Measurements from ENCODE around the gene RNF130. TPM values are rescaled to one million over a fixed set of nuclear protein-coding genes. Genes with fewer than 3 reads are reported as not detected.
"Not testable (repeated sequence)": the region's sequence is repeated elsewhere in the genome, so short reads cannot be mapped to it uniquely, and the experiment has no call there.

The RNF130 gene
- total RNA-seq, 4 donors from 2014 or later: 84.7 to 105 (median 98.5) TPM

- H3K4me3 ChIP-seq: no peak overlapping the region
- peaks cover 0 to 73% of the 10 kb centered on the region in 2 donors for H3K36me3 ChIP-seq
- ATAC-seq: no peak
Observed at GRCh38 chr5:179959641-179960040, 111.9 kb downstream of the RNF130 start.

GRCh38 chr5:179959118-179959517, 112.4 kb downstream of the RNF130 start:
- ATAC-seq, H3K27me3 ChIP-seq, H3K4me3 ChIP-seq, H3K9me3 ChIP-seq, H3K27ac ChIP-seq: not testable (repeated sequence)
- H3K4me1 ChIP-seq: peaks cover 0 to 14% (median 0%) of the 10 kb centered on the region in 3 donors
- peaks cover 0 to 73% of the 10 kb centered on the region in 2 donors for H3K36me3 ChIP-seq
- WGBS, 2 donors (ENCODE audit: low coverage in 1 of 2): 91 to 100% methylated on average over 3 of the region's 5 CpGs

More at GRCh38 chr5:179959641-179960040, 111.9 kb downstream of the RNF130 start:
- Histone ChIP-seq H3K27me3 (no peaks in the 10 kb centered on the region), H3K4me1 (peaks cover 0 to 14% (median 0%) of the 10 kb centered on the region in 3 donors), H3K9me3 (no peaks in the 10 kb centered on the region), H3K27ac (no peak overlapping the region)
- TF ChIP-seq POLR2AphosphoS5 (IDR thresholded peaks at IDR 0.05): no peak
- TF ChIP-seq POLR2A (IDR thresholded peaks at IDR 0.05): no peak
- no peak for TF ChIP-seq EP300 (IDR thresholded peaks at IDR 0.05)
- TF ChIP-seq CTCF (IDR thresholded peaks at IDR 0.05): no peak
- WGBS, 2 donors (ENCODE audit: low coverage in 1 of 2): 88 to 89% methylated on average over 3 to 6 of the region's 6 CpGs

DNA sequence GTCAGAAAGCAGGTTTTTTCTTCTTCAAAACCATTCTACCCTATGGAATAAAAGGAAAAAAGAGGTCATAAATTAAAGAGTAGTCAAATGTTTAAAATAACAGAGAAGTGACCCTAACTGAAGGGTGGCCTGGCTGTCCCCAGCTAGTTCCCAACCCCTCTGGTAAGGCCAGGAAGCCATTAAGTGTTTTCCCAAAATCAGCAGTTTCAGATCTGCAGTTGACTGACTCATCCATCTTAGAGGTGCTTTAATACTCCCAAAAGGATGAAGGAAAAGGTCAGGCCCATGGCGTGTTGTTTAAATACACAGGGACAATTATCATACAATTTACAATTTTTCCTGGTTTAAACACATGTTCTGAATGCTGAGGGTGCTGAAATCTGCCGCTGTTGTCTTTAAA, 115.9 kb downstream of the RNF130 start:
- Histone ChIP-seq H3K4me1 (peaks cover 0 to 14% (median 0%) of the 10 kb centered on the region in 3 donors), H3K4me3 (no peak overlapping the region), H3K9me3 (no peaks in the 10 kb centered on the region), H3K27ac (no peak overlapping the region), H3K27me3 (no peaks in the 10 kb centered on the region), H3K36me3 (peaks cover 0 to 58% of the 10 kb centered on the region in 2 donors)
- TF ChIP-seq EP300 (IDR thresholded peaks at IDR 0.05) (no peak), CTCF (IDR thresholded peaks at IDR 0.05) (no peak), POLR2AphosphoS5 (IDR thresholded peaks at IDR 0.05) (no peak), POLR2A (IDR thresholded peaks at IDR 0.05) (no peak)
- 37 to 62% methylated on average over 2 of the region's 2 CpGs for WGBS, 2 donors (ENCODE audit: low coverage in 1 of 2)
- ATAC-seq: no peak

DNA sequence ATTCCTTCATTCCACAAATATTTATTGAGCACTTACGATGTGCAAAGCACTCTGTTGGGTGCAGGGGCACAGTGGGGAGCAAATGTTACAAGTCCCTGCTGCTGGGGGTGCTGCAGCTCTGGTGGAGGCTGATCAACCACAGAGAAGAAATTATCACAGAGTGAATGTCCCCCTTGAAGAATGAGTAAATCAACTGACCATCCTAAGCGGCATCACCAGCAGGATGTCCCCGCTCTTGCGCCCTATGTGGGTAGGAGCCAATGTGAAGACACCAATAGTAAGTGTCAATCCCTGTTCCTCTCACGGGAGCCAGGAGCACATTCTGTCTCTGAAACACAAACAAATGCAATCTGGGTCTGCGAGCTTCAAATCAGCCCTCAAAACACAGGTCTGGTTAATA, 116.5 kb downstream of the RNF130 start:
- peaks cover 0 to 60% of the 10 kb centered on the region in 2 donors for H3K36me3 ChIP-seq
- ATAC-seq: no peak
- no peaks in the 10 kb centered on the region for H3K27me3 ChIP-seq
- 87 to 88% methylated on average over 5 to 6 of the region's 6 CpGs for WGBS, 2 donors (ENCODE audit: low coverage in 1 of 2)
- H3K9me3 ChIP-seq: no peaks in the 10 kb centered on the region
- TF ChIP-seq POLR2AphosphoS5 (IDR thresholded peaks at IDR 0.05): no peak
- no peak for TF ChIP-seq EP300 (IDR thresholded peaks at IDR 0.05)
- no peak for TF ChIP-seq CTCF (IDR thresholded peaks at IDR 0.05)
- TF ChIP-seq POLR2A (IDR thresholded peaks at IDR 0.05): no peak
- peaks cover 0 to 14% (median 0%) of the 10 kb centered on the region in 3 donors for H3K4me1 ChIP-seq
- H3K27ac ChIP-seq: no peak overlapping the region
- H3K4me3 ChIP-seq: no peak overlapping the region

GRCh38 chr5:179954434-179954833, 117.1 kb downstream of the RNF130 start:
- no peak for ATAC-seq
- peaks cover 0 to 14% (median 0%) of the 10 kb centered on the region in 3 donors for H3K4me1 ChIP-seq
- WGBS, 2 donors (ENCODE audit: low coverage in 1 of 2): 96 to 97% methylated on average over 6 of the region's 6 CpGs
- H3K4me3 ChIP-seq: no peak overlapping the region
- TF ChIP-seq POLR2AphosphoS5 (IDR thresholded peaks at IDR 0.05) (no peak), POLR2A (IDR thresholded peaks at IDR 0.05) (no peak), CTCF (IDR thresholded peaks at IDR 0.05) (no peak), EP300 (IDR thresholded peaks at IDR 0.05) (no peak)
- no peaks in the 10 kb centered on the region for H3K9me3 ChIP-seq
- H3K27me3 ChIP-seq: no peaks in the 10 kb centered on the region
- H3K27ac ChIP-seq: no peak overlapping the region
- H3K36me3 ChIP-seq: peaks cover 0 to 58% of the 10 kb centered on the region in 2 donors
